GM19455 (cell line): ENCODE measurements around the gene ARAP1.
"Not testable (repeated sequence)": the region's sequence is repeated elsewhere in the genome, so short reads cannot be mapped to it uniquely, and the experiment has no call there.

Experiments used
- ATAC-seq: cut with Tn5 transposase; IDR thresholded peaks from one replicate; pipeline ENCODE4 v1.9.1; 2021; ENCODE audit not compliant: unreplicated experiment

The ARAP1 gene

DNA sequence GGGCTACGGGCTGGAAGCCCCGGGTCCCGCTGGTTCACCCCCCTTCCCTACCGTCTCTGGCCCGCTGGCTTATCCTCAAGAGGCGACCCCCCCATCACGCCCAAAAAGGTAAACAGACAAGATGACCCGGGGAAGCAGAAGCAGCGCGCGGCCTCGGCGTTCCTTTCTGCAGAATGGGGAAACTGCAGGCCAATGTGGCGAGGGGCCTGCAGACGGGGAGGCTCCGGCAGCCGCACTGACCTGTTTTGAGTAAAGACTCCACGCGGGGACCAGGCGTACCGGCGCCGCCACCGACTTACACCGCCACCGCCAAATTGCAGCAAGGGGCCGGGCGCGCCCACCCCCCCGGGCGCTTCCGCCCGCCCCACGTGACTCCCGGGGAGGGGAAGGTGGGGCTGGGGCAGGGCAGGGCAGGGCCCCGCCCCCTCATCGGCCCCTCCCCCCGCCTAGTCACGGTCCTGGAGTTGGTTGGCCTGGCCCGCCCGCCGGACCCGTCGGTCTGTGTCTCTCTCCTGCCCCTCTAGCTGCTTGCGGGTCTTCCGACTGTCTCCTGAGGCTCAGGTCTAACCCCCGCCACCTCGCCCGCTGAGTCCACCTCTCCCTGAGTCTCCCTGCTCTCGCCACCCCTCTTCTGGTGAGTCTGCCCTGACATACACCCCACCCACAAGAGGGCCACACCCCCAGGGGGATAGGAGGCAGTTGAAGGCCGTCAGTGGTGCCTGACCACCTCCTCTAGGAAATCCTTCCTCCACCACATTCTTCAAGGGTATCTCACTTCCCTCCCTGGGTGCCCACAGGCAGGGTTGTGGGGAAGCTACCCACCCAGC lies at the start of gene ARAP1:
Gene ARAP1 (minus strand): TSS at position 321 of the 827 bp plus-strand sequence. CDS start 25,280 bp downstream, outside the sequence.
- peak; percentile 67 for ATAC-seq

GRCh38 chr11:72799441-72799840 lies 47.2 kb upstream of the ARAP1 start:
- no peak for ATAC-seq

DNA sequence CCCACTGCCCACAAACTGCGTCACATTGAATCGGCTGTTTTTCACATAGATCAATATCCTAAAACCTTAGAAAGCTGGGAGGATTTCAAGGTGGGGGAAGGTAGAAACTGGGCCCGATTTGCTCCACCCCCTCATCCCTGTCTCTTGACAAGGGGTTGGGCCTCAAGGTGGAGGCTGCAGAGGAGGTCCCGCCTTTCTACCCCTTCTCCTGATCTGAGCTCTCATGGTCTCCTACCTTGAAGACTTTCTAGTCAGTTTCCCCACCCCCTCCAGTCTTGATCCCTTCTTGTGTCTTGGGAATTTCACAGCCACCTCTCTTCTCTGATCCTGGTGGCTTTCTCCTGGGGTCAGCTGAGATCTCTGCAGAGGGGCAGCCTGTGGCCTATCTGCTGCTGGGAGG lies 46.2 kb upstream of the ARAP1 start:
- no peak for ATAC-seq

DNA sequence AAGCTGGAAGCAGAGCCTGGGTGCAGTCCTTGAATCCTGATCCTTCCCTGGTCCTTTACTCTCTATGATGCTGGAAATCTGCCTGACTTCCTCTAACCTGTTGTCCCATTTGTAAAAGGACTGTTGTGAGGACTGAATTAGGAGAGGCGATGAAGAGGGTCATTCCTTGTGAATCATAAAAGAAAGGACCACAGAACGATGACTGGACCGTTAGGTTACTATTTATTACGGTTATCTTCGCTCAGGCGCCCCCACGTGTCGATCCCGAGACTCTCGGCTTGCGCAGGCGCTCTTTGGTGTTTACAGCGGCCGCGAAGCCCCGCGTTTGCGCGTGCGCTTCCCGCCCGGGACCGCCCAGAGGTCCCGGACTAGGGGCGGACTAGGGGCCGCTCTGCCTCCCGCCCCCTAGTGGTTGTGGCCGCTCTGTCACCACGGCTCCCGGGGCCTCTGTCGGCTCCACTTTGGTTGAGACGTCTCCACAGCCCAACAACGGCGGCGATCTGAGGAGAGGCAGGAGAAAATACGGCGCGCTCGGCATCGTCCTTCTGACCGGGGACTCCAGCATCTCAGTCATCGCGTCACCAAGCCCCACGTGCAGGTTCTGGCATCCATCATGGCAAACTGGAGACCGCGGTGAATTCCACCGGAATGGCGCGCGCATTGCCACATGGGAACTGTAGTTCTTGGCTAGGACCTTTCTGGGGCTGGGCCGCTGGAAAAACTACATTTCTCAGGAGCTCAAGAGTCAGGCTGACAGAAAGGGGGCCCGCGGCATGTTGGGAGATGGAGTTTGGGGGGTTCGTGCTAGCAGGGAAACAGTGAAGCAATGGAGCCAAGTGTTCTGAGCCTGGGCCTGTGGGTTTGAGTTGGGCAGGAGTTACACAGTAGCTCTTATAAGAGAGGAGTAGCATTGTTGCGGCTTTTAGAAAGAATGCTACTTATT lies 41.5 kb upstream of the ARAP1 start, which contains the start of gene STARD10:
Gene STARD10 (minus strand): TSS at position 623 of the 943 bp plus-strand sequence. CDS start 12,866 bp downstream, outside the sequence.
- peak; percentile 80 for ATAC-seq

- no peak for ATAC-seq
Observed at GRCh38 chr11:72793076-72793424, 40.8 kb upstream of the ARAP1 start.

DNA sequence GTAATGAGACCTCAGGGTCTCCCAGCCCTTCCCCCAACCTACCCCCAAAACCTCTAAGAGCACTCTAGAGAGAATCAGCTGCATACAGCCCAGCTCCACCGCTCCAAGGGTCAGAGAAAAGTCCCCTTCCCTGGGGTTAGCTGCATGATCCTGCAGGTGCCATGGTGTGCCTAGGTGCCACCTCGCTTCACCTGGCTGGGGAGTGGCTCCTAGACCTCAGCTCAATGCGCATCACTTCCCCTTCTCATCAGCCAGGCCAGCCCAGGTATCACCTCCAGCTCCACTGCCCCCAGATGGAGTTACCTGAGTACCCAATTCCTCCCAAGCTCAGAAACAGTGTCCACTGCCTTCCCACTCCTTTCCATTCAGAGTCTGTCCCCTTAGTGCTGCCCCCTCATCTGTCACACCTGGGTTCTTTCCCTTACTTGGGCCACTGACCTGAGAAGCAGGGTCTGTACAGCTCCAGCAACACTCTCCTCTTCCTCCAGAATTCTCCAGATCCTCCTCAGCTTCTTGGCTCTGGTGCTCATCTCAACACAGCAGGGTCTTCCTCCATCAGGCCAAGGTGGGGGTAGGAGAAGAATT lies 40.3 kb upstream of the ARAP1 start:
- ATAC-seq, result no peak

DNA sequence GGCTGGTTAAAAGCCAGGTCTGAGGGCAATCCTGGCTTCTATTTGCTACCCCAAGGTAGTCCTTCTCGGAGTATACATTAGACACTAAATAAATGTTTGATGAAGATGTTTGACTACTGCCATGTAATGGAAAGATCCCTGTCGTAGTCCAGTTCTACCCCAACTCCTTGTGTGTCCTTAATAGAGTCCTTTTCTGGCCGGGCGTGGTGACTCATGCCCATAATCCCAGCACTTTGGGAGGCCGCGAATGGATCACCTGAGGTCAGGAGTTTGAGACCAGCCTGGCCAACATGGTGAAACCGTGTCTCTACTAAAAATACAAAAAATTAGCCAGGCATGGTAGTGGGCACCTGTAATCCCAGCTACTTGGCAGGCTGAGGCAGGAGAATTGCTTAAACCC lies 39.0 kb upstream of the ARAP1 start:
- not testable (repeated sequence) for ATAC-seq

DNA sequence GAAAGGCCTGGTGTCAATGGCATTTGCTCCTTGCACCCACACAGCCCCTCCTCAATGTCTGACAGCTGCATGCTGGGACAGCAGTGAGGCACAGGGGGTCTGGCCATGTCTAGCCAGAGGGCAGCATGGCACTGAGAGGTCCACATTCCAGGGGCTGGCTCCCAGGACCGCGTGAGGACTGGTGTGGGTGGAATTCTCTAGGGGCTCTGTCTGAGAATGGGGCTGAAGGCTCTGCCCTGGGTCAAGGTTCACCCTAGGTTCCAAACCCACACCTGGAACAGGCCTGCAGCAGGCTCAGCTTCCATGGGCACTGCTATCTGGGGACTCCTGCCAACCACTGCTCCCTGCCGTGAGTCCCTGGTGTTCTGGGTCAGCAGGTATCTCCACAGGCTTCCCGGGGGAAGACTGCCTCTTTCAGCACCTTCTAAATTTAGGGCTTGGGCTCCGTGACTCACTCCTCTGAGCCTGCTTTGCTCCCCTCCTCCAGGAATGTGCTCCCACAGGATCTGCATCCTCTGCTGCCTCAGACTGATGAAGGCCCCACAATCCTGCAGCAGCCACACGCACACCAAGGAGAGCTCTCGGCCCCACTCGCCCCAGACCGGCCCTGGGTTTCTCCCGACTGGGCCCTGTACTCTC lies 37.4 kb upstream of the ARAP1 start:
- ATAC-seq, result no peak

- ATAC-seq, result no peak
Observed at GRCh38 chr11:72788241-72788640, 36.0 kb upstream of the ARAP1 start.

DNA sequence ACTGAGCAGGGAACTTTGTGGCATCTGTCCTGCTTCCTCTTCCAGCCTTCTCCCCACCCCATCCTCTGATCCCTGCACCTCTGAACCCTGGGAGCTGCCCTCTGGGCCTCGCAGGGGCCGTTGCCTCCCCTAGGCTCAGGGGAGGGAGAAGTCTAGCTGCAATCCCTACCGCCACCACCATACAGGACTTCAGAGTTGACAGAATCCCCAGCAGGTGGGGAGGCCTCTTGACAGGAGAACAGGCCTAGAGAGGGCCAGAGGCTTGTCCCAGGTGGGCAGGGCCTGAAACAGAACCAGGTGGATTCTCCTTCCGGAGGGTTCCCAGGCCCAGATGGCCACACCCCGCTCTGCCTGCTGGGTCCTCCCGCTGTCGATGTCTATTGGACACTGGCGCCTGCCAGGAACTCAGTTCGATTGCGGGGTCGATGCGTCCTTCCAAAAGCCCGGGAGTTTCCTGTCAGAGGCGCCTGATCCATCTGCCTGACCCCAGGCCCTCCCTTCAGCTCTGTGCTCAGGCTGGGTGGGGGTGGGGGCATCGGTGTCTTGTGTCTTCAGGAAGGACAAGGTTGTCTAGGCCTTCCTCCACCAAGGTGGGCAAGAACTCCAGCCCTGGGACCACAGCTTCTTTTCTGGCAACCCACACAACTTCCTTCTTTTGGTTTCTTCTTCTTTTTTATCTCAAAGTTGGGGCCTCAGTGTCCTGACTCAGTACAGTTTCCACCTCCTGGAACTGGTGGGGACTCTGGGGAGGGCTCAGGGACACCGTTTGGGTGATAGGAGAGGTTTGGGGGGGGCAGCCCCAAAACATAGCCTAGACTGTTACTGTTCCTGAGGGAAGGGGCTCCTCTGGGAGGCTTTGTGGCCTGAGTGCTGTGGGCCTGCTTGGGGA lies 35.3 kb upstream of the ARAP1 start:
- ATAC-seq, result no peak

DNA sequence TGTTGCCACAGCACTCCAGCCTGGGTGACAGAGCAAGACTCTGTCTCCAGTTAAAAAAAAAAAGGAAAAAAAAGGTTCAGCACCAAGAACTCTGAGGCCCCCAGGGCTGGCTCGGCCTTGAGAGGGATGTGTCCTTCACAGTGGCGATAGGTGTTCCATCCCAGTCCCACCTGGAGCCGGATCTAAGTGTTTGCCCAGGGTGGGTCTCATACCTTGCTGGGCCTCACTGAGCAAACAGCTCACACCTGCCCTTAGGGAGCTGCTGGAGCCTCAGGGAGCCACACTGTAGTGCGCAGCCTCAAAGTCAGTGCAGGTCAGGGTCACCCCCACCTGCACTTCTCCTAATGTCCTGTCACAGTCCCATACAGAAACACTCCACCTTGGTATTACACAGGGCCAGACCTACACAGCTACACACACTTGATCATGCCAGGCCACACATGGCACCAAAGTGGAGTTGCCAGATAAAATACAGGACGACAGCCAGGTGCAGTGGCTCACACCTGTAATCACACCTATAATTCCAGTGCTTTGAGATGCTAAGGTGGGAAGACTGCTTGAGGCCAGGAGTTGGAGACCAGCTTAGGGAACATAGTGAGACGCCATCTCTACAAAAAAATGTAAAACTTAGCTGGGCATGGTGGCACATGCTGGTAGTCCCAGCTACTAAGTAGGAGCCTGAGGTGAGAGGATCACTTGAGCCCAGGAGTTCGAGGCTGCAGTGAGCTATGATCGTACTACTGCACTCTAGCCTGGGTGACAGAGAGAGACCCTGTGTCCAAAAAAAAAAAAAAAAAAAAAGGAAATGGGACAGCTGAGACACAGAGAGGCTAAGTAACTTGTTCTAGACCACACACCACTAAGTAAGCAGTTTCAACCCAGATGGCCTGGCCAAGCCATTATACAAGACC lies 34.4 kb upstream of the ARAP1 start:
- ATAC-seq, result no peak

- ATAC-seq, result no peak
Observed at GRCh38 chr11:72784662-72785061, 32.5 kb upstream of the ARAP1 start.

GRCh38 chr11:72783144-72783905 lies 31.1 kb upstream of the ARAP1 start:
- no peak for ATAC-seq

GRCh38 chr11:72782081-72782920 lies 30.1 kb upstream of the ARAP1 start:
- peak; percentile 10 for ATAC-seq

DNA sequence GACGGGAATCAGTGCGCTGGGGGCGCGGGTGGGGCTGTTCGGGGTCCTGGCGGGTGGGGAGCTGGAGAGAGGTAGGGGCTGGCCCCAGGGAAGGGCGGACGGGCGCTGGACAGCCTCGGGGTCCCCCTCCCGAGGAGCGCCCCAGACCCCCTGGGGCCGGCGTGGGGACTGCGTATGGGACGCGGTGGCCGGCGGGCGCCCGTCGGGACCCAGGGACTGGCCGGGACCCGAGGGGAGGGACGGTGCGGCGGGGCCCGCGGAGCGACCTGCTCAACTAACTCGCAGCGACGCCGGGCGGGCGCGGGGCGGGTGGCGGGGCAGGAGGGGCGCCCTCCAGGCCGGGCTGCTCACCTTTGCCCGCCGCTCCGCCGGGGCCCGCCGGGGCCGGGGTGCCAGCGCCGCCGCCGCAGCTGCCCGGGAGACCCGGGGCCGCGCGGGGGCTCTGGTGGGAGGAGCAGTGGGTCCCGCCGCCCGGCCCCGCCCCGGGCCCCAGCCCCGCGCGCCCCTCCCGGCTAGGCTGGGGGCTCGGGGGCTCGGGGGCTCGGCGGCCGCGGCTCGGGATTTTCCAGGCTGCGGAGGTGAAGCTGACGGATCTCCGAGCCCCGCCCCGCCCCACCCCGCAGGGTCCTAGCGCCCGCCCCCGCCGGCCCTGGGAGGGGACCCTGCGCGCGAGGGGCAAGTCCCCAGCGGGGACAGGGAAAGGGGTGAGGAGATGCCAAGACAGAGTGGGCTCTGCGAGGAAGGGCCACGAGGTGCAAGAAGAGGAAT lies 29.3 kb upstream of the ARAP1 start:
- ATAC-seq, result peak; percentile 60

DNA sequence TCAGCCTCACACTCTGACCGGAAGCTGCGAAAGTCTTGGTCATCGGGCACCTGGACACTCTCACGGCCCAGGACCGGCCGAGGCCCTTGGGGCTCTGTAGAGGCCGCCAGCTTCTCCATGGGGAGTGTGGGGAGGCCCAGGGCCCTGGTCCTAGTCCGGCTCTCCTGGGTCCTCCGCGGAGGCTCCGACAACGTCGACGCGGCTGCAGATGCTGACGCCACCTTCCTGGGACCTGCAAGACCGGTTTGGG lies 28.8 kb upstream of the ARAP1 start:
- no peak for ATAC-seq
